HL-60/S4 treated with retinoic acid at 250 ng/mL for 4 days and 3 days (cell line): Measurements from ENCODE around the gene GMDS.
"Not testable (repeated sequence)": the region's sequence is repeated elsewhere in the genome, so short reads cannot be mapped to it uniquely, and the experiment has no call there.

Experiments
- in situ Hi-C: fragments of 300-500 bp; cut with MboI; formaldehyde crosslinking; loops from 2 replicates; pipeline ENCODE4 v1.7.0; 2022; ENCODE audit warnings: low sequenced_read_pairs

Gene GMDS

GRCh38 chr6:1764397-1764987 lies 480.9 kb downstream of the GMDS start:
- in situ Hi-C loops, result no loop called here

- in situ Hi-C loops, result no loop called here
Measured at GRCh38 chr6:1763404-1763803, 482.0 kb downstream of the GMDS start.

- in situ Hi-C loops, result no loop called here
Measured at GRCh38 chr6:1762203-1762602, 483.2 kb downstream of the GMDS start.

- in situ Hi-C loops, result no loop called here
Measured at GRCh38 chr6:1761477-1761877, 483.9 kb downstream of the GMDS start.

GRCh38 chr6:1760876-1761275 lies 484.5 kb downstream of the GMDS start:
- in situ Hi-C loops, result no loop called here

- in situ Hi-C loops, result no loop called here
Measured at GRCh38 chr6:1759870-1760269, 485.5 kb downstream of the GMDS start.

GRCh38 chr6:1758076-1758679 lies 487.2 kb downstream of the GMDS start:
- in situ Hi-C loops, result no loop called here

GRCh38 chr6:1757131-1757530 lies 488.3 kb downstream of the GMDS start:
- in situ Hi-C loops, result no loop called here

GRCh38 chr6:1756472-1757129 lies 488.8 kb downstream of the GMDS start:
- in situ Hi-C loops, result no loop called here

GRCh38 chr6:1751063-1751462 lies 494.3 kb downstream of the GMDS start:
- in situ Hi-C loops, result not testable (repeated sequence)

GRCh38 chr6:1749041-1749440 lies 496.4 kb downstream of the GMDS start:
- in situ Hi-C loops, result no loop called here

- in situ Hi-C loops, result no loop called here
Measured at GRCh38 chr6:1747531-1747930, 497.9 kb downstream of the GMDS start.

- in situ Hi-C loops, result no loop called here
Measured at GRCh38 chr6:1747003-1747402, 498.4 kb downstream of the GMDS start.

GRCh38 chr6:1745814-1746213 lies 499.6 kb downstream of the GMDS start:
- in situ Hi-C loops, result no loop called here

GRCh38 chr6:1744543-1744942 lies 500.9 kb downstream of the GMDS start:
- in situ Hi-C loops, result no loop called here

- in situ Hi-C loops, result no loop called here
Measured at GRCh38 chr6:1739680-1740079, 505.7 kb downstream of the GMDS start.

GRCh38 chr6:1739220-1739619 lies 506.2 kb downstream of the GMDS start:
- in situ Hi-C loops, result no loop called here

- in situ Hi-C loops, result no loop called here
Measured at GRCh38 chr6:1738558-1739081, 506.8 kb downstream of the GMDS start.

- in situ Hi-C loops, result no loop called here
Measured at GRCh38 chr6:1737463-1738311, 507.7 kb downstream of the GMDS start.

GRCh38 chr6:1736346-1737105 lies 508.9 kb downstream of the GMDS start:
- in situ Hi-C loops, result no loop called here
